OCI-LY3 (cell line): ENCODE measurements around the gene EXOC1.

Experiments used
- H2AFZ ChIP-seq: fragments of 200-600, 300-600 bp; shearing (Covaris generic); 2 replicates; pipeline ENCODE4 v1.6.0; 2014; ENCODE audit warnings: antibody characterized with exemption, low read depth, low read length
- H3K27ac ChIP-seq: fragments of 200-600, 300-600 bp; sonication (generic); 2 replicates; pipeline ENCODE4 v1.5.1; 2014; ENCODE audit warnings: mild to moderate bottlenecking, low read length, moderate library complexity, mixed read lengths
- H3K27me3 ChIP-seq: fragments of 200-600, 300-600 bp; sonication (generic); 2 replicates; pipeline ENCODE4 v1.6.1; 2014; ENCODE audit warnings: low read depth, low read length, mixed read lengths
- H3K36me3 ChIP-seq: fragments of 200-600, 300-600 bp; sonication (generic); replicated peaks from 2 replicates; pipeline ENCODE3; 2014; ENCODE audit warnings: low read depth, low read length, mixed read lengths
- H3K4me1 ChIP-seq: fragments of 300-600, 200-600 bp; sonication (generic); 2 replicates; pipeline ENCODE4 v1.6.1; 2014; ENCODE audit warnings: low read length, mixed read lengths
- H3K4me2 ChIP-seq: fragments of 200-600, 300-600 bp; sonication (generic); 2 replicates; pipeline ENCODE4 v1.6.1; 2014; ENCODE audit warnings: low read length, mixed read lengths
- H3K4me3 ChIP-seq: fragments of 300-600, 200-600 bp; sonication (generic); 2 replicates; pipeline ENCODE4 v1.5.1; 2014; ENCODE audit warnings: antibody characterized with exemption, mild to moderate bottlenecking, low read length, moderate library complexity
- H3K79me2 ChIP-seq: fragments of 300-600, 200-600 bp; shearing (Covaris generic); 2 replicates; pipeline ENCODE4 v1.6.1; 2014; ENCODE audit warnings: mild to moderate bottlenecking, low read length, mixed read lengths
- H3K9ac ChIP-seq: fragments of 300-600, 200-600 bp; shearing (Covaris generic); 2 replicates; pipeline ENCODE4 v1.6.0; 2014; ENCODE audit warnings: mild to moderate bottlenecking, low read length, moderate library complexity
- H3K9me3 ChIP-seq: fragments of 200-600, 300-600 bp; shearing (Covaris generic); 2 replicates; pipeline ENCODE4 v1.6.1; 2014; ENCODE audit warnings: low read length, mixed read lengths; ENCODE audit not compliant: insufficient read depth
- H4K20me1 ChIP-seq: fragments of 200-600, 300-600 bp; sonication (generic); 2 replicates; pipeline ENCODE4 v1.6.1; 2016; ENCODE audit warnings: low read length, mixed read lengths; ENCODE audit not compliant: insufficient read depth
- EZH2phosphoT487 ChIP-seq: fragments of 200-600 bp; shearing (Covaris generic); IDR thresholded peaks from 2 replicates; pipeline ENCODE4 v1.6.1; 2018; ENCODE audit warnings: antibody characterized with exemption, mixed run types, low read depth
- TF ChIP-seq, protein P1 (sequence below): fragments of 200-600, 300-600 bp; sonication (generic); IDR thresholded peaks from 2 replicates; pipeline ENCODE4 v1.5.1; 2014; ENCODE audit warnings: antibody characterized with exemption, low read length, low read depth

The EXOC1 gene

DNA sequence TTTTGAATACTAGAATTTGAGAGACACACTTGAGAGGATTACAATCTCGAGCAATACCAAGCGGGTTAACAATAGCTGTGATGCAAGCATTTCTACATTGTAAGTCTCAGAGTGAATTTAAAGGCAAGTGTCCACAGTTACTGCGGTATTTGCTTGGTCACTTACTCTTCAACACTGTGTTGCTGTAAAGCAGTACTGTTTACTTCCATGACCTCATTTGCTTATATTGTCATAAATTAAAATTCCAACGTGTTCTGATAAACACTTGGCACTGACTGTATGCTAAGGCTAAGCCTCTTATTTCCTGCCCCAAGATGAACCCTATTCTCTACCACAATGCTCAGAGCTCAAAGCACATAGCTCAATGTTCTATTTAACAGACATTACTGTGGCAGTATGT is 22.7 kb upstream of the EXOC1 start:
- no peaks in the 10 kb centered on the region for H3K36me3 ChIP-seq
- H3K79me2 ChIP-seq = no peaks in the 10 kb centered on the region
- H3K4me2 ChIP-seq = no peak overlapping the region
- TF ChIP-seq, protein P1, sequence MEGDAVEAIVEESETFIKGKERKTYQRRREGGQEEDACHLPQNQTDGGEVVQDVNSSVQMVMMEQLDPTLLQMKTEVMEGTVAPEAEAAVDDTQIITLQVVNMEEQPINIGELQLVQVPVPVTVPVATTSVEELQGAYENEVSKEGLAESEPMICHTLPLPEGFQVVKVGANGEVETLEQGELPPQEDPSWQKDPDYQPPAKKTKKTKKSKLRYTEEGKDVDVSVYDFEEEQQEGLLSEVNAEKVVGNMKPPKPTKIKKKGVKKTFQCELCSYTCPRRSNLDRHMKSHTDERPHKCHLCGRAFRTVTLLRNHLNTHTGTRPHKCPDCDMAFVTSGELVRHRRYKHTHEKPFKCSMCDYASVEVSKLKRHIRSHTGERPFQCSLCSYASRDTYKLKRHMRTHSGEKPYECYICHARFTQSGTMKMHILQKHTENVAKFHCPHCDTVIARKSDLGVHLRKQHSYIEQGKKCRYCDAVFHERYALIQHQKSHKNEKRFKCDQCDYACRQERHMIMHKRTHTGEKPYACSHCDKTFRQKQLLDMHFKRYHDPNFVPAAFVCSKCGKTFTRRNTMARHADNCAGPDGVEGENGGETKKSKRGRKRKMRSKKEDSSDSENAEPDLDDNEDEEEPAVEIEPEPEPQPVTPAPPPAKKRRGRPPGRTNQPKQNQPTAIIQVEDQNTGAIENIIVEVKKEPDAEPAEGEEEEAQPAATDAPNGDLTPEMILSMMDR = no peak
- no peak for TF ChIP-seq EZH2phosphoT487
- H3K9me3 ChIP-seq = no peaks in the 10 kb centered on the region
- H4K20me1 ChIP-seq = no peaks in the 10 kb centered on the region
- H3K4me1 ChIP-seq = no peaks in the 10 kb centered on the region
- no peak overlapping the region for H3K27ac ChIP-seq
- no peak overlapping the region for H3K4me3 ChIP-seq
- peaks cover 4% of the 10 kb centered on the region; the same call in 1 of the 2 replicates for H3K27me3 ChIP-seq
- no peak overlapping the region for H2AFZ ChIP-seq
- no peak overlapping the region for H3K9ac ChIP-seq

DNA sequence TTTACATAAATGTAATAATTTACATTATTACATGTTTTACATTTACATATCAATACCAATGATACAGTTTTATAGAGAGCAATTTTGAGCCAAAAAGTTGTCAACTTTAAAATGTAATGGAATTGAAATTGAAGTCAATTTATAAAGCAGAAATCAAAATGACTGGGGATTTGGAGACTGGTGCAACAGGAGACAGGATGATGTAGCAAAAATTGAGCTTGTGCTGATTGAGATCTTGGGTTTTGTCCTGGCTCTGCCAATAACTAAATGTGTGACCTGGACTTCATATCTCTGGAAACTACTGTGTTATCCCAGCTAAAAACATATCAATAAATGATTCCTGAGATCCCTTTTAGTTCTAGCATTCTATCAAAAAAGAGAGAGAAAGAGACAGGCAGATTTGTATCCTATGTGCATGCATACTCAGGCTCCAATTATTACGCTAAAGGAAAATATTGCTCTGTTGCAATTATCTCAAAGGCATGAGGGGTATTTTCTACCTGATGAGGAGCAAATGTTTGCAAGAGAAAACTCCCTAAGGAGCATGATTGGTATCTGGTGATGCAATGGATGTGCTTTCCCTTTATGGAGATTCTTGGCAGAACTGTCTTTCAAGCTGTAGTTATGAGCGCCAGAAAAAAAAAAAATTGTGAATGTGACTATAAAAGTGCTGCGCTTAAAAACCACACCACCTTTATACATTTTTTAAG is 19.2 kb upstream of the EXOC1 start:
- no peaks in the 10 kb centered on the region for H3K4me1 ChIP-seq
- H3K79me2 ChIP-seq = no peaks in the 10 kb centered on the region
- H3K36me3 ChIP-seq = no peaks in the 10 kb centered on the region
- H3K4me2 ChIP-seq = no peak overlapping the region
- no peaks in the 10 kb centered on the region for H3K9me3 ChIP-seq
- no peak for TF ChIP-seq EZH2phosphoT487
- TF ChIP-seq, protein P1 = no peak
- H4K20me1 ChIP-seq = no peaks in the 10 kb centered on the region
- no peak overlapping the region for H2AFZ ChIP-seq
- H3K27ac ChIP-seq = no peak overlapping the region
- H3K27me3 ChIP-seq = peaks cover 4% of the 10 kb centered on the region; the same call in 1 of the 2 replicates
- no peak overlapping the region for H3K4me3 ChIP-seq
- no peak overlapping the region for H3K9ac ChIP-seq

DNA sequence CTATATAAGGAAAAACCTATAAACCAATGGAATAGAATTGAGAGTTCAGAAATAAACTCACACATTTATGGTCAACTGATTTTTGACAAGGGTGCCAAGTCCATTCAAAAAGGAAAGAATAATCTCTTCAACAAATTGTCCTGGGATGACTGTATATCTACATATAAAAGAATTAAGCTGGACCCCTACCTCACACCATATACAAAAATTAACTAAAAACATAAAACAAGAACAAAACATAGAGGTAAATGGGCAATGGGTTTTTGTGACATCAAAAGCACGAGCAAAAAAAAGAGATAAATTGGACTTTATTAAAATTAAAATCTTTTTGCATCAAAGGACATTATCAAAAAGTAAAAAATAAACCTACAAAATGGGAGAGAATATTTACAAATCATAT is 15.5 kb upstream of the EXOC1 start:
- no peaks in the 10 kb centered on the region for H3K9me3 ChIP-seq
- no peak overlapping the region for H2AFZ ChIP-seq
- no peak overlapping the region for H3K4me3 ChIP-seq
- H3K79me2 ChIP-seq = no peaks in the 10 kb centered on the region
- H4K20me1 ChIP-seq = no peaks in the 10 kb centered on the region
- no peak overlapping the region for H3K27ac ChIP-seq
- H3K36me3 ChIP-seq = no peaks in the 10 kb centered on the region
- no peaks in the 10 kb centered on the region for H3K27me3 ChIP-seq
- H3K4me1 ChIP-seq = no peaks in the 10 kb centered on the region
- no peak for TF ChIP-seq EZH2phosphoT487
- TF ChIP-seq, protein P1 = no peak
- H3K9ac ChIP-seq = no peak overlapping the region
- H3K4me2 ChIP-seq = no peak overlapping the region

DNA sequence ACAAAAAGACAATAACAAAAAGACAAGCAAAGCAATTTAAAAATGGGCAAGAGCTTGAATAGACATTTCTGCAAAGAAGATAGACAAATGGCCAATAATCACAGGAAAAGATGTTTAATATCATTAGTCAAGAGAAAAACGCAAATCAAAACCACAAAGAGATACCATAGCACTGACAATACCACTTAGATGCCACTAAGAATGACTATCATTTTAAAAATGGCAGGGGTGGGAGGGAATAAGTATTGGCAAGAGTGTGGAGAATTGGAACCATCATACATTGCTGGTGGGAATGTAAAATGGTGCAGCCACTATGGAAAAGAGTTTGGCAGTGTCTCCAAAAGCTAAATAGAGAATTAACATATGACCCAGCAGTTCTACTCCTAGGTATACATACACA is 15.1 kb upstream of the EXOC1 start:
- Histone ChIP-seq H3K4me1 (no peaks in the 10 kb centered on the region), H3K4me3 (no peak overlapping the region), H4K20me1 (no peaks in the 10 kb centered on the region), H3K79me2 (no peaks in the 10 kb centered on the region), H3K4me2 (no peak overlapping the region), H3K27me3 (no peaks in the 10 kb centered on the region), H3K27ac (no peak overlapping the region), H3K9me3 (no peaks in the 10 kb centered on the region), H3K36me3 (no peaks in the 10 kb centered on the region), H2AFZ (no peak overlapping the region), H3K9ac (no peak overlapping the region)
- TF ChIP-seq, protein P1 = no peak
- TF ChIP-seq EZH2phosphoT487 = no peak
